Thoracic aorta (tissue), 2 donors: ENCODE results near the gene NFIX. TPM values are rescaled to one million over a fixed set of nuclear protein-coding genes. Genes with fewer than 3 reads are reported as not detected.
A peak's percentile ranks its signal among the peaks of the same experiment; 100 is the strongest.

Experiments
- ATAC-seq: fragments of 150-250 bp; one replicate; pipeline ENCODE4 v1.8.0; 2017; ENCODE audit warnings: low read depth; ENCODE audit not compliant: insufficient number of reproducible peaks, low FRiP score
- DNase-seq: peaks from one replicate; pipeline ENCODE4 v3.0.0-alpha.2; 2020; ENCODE audit warnings: low spot score
- H3K27ac ChIP-seq, 2 donors: fragments of 200-600 bp; sonication (generic); 1 replicate in 1 of 2; 2 replicates in 1 of 2; pipeline ENCODE4 v1.5.1; 2016; ENCODE audit warnings: mild to moderate bottlenecking in 2 of 2, moderate library complexity in 2 of 2
- H3K27me3 ChIP-seq: fragments of 200-600 bp; sonication (generic); replicated peaks from 2 replicates; pipeline ENCODE4 v1.6.0; 2016; ENCODE audit warnings: mild to moderate bottlenecking; ENCODE audit not compliant: insufficient read depth
- H3K36me3 ChIP-seq: fragments of 200-600 bp; sonication (generic); one replicate; pipeline ENCODE4 v1.5.1; 2016
- H3K4me1 ChIP-seq, 2 donors: fragments of 200-600 bp; sonication (generic); 1 replicate in 1 of 2; 2 replicates in 1 of 2; pipeline versions ENCODE4 v1.5.1 to v1.6.0; 2016; ENCODE audit warnings: low read depth in 2 of 2, mild to moderate bottlenecking in 1 of 2; ENCODE audit not compliant: control insufficient read depth in 1 of 2
- H3K4me3 ChIP-seq: fragments of 200-600 bp; sonication (generic); 2 replicates; pipeline ENCODE4 v1.5.1; 2016; ENCODE audit warnings: mild to moderate bottlenecking
- H3K9me3 ChIP-seq: fragments of 200-600 bp; sonication (generic); 2 replicates; pipeline ENCODE4 v1.5.1; 2016
- total RNA-seq, 2 donors: library from RNA; depleted of rRNA; stranded (reverse); fragments of >200 nt; gene quantifications; one replicate each; pipeline versions ENCODE4 v1.1.0 to v1.2.3, GENCODE V29; 2016
- TF ChIP-seq, protein P1 (sequence below): fragments of 200-600 bp; sonication (generic); IDR thresholded peaks from one replicate; pipeline ENCODE4 v1.5.1; 2019; ENCODE audit warnings: antibody characterized with exemption

The NFIX gene
- total RNA-seq, 2 donors from 2014 or later, result 126 to 145 TPM

DNA sequence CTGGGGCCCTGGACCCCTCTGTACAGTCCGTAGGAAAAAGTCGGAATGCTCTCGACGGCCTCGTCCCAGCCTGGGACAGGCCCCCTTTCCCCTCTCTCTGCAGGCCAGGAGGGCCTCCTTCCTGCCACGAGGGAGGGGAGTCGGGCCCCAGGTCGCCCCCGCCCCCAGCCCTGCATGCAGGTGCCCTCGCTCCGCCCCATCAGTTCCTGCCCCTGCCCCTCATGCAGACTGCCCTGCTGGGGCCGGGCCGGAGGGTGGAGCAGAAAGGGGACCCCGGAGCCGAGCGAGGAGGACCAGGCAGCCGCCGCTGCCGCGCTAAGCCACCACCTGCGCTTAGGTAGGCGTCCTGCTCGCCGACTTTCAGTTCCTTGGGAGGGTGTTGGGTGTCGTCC is 100.1 kb downstream of the NFIX start:
- Histone ChIP-seq H3K9me3 (no peaks in the 10 kb centered on the region), H3K27ac (peak overlapping the region in 1 of 2 donors; percentile 50), H3K27me3 (no peaks in the 10 kb centered on the region), H3K4me3 (peak overlapping the region; percentile 55), H3K4me1 (peaks cover 33 to 74% of the 10 kb centered on the region in 2 donors), H3K36me3 (peaks cover 12% of the 10 kb centered on the region)
- TF ChIP-seq, protein P1, sequence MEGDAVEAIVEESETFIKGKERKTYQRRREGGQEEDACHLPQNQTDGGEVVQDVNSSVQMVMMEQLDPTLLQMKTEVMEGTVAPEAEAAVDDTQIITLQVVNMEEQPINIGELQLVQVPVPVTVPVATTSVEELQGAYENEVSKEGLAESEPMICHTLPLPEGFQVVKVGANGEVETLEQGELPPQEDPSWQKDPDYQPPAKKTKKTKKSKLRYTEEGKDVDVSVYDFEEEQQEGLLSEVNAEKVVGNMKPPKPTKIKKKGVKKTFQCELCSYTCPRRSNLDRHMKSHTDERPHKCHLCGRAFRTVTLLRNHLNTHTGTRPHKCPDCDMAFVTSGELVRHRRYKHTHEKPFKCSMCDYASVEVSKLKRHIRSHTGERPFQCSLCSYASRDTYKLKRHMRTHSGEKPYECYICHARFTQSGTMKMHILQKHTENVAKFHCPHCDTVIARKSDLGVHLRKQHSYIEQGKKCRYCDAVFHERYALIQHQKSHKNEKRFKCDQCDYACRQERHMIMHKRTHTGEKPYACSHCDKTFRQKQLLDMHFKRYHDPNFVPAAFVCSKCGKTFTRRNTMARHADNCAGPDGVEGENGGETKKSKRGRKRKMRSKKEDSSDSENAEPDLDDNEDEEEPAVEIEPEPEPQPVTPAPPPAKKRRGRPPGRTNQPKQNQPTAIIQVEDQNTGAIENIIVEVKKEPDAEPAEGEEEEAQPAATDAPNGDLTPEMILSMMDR, result no peak
- ATAC-seq, result no peak
- DNase-seq, result no peak

DNA sequence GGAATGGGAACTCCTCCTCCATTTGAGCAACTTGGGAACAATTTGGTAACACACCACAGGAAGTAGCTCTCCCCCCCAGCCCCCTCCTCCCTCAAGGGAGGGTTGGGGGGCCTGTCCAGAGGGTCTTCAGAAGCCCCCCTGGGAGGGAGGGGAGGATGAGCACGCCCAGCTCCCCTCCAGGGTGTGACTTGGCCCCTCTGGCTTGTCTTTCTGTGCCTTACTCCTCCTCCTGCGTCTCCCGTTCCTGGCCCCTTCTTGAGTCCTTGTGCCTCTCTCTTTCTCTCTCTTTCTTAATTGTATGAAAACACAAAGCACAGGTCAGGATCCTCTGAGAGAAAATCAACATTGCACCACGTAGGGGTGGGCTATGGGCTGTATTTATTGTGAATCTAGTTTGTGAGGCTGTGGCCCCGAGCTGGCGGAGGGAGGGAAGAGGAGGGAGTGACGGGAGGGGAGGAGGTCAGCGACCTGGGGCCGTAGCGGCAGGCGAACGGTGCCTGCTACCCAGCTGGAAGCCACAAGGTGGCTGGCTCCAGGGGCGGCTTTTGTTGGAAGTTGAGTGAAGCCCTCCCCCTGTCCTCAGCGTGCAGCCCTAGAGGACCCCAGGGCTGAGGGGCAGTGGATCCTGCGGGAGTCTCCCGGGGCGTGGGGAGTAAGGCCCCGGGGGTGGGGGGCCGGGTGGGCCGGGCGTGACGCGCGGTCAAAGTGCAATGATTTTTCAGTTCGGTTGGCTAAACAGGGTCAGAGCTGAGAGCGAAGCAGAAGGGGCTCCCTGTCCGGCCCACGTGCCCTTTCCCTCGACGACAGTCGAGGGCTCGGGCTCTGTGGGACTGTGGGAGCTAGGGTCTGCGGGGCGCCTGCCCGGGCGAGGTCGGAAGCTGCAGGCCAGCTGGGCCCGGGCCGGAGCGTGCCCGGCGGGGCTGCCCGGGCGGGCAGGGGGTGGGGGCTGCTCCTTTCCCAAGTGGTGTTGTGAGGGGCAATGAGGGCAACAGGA is 101.0 kb downstream of the NFIX start:
- peak overlapping the region; percentile 55 for H3K4me3 ChIP-seq
- H3K4me1 ChIP-seq, result peaks cover 26 to 74% of the 10 kb centered on the region in 2 donors
- H3K36me3 ChIP-seq, result peaks cover 12% of the 10 kb centered on the region
- H3K27me3 ChIP-seq, result no peaks in the 10 kb centered on the region
- H3K9me3 ChIP-seq, result no peaks in the 10 kb centered on the region
- TF ChIP-seq, protein P1, result peak; percentile 26
- DNase-seq, result no peak
- peak overlapping the region; percentile 56 to 63 for H3K27ac ChIP-seq
- no peak for ATAC-seq

DNA sequence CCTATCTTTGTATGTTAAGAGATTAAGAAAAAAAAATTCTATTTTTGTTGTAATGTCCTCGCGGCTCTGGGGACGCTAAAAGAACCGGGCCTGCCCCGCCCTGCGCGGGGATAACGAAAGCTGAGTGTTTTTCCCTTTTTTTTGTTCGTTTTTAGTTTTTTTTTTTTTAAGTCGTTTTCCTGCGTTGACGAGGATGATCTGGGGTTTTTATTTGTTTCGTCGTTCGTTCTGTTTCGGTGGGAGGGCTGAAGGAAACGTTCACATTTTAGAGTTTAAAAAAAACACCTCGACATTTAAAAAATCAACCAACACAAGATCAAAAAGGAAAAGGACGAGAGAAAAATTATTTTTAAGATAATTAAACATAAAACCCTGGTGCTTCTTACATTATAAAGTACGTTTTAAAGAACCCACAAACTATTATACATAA is 101.8 kb downstream of the NFIX start:
- ATAC-seq (no peak), DNase-seq (no peak)
- Histone ChIP-seq H3K4me1 (peaks cover 27 to 75% of the 10 kb centered on the region in 2 donors), H3K36me3 (peaks cover 12% of the 10 kb centered on the region), H3K27ac (no peak overlapping the region), H3K4me3 (peak overlapping the region; percentile 66), H3K27me3 (no peaks in the 10 kb centered on the region), H3K9me3 (no peaks in the 10 kb centered on the region)
- TF ChIP-seq, protein P1, result no peak

DNA sequence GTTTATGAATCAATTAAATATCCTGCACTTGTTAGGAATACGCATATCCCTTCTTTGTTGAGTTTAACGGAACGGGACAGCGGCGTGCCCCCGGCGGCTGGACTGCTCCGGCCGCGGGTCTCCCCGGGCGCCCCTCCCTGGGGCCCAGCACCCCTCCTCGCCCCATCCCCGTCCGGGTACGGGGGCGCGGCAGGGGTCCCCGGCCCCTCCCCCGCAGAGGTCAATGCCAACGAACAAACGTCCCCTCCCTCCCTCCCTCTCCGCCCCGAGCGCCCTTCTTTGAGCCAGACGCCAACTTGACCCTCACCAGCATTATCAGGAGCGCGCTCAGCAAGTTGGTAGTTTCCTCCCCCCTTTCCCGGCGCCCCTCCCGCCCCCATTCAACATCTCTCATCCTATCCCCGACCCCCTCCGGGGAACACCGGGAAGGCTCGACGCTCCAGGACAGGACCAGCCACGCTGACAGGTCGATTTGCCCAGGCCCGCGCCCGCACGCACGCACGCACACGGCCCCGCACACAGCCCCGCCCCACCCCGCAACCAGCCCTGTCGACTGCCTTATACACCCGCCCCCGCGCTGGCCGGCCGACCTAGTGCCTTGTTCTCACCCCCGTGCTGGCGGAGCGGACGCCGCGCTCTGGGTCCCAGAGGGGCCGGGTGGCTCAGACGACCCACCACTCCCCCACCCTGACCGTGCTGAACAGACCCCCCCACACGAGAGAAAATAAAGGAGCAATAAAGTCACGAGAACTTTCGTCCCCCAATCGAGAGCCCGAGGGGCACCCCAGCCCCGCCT is 102.4 kb downstream of the NFIX start:
- Histone ChIP-seq H3K27me3 (no peaks in the 10 kb centered on the region), H3K9me3 (no peaks in the 10 kb centered on the region), H3K4me3 (peak overlapping the region; percentile 66), H3K27ac (peak overlapping the region in 1 of 2 donors; percentile 47), H3K4me1 (peaks cover 25 to 75% of the 10 kb centered on the region in 2 donors), H3K36me3 (peaks cover 12% of the 10 kb centered on the region)
- TF ChIP-seq, protein P1, result no peak
- no peak for DNase-seq
- no peak for ATAC-seq
